ENCODE data around the gene C1R.
"Not testable (repeated sequence)": the region's sequence is repeated elsewhere in the genome, so short reads cannot be mapped to it uniquely, and the experiment has no call there.

C1R gene

DNA sequence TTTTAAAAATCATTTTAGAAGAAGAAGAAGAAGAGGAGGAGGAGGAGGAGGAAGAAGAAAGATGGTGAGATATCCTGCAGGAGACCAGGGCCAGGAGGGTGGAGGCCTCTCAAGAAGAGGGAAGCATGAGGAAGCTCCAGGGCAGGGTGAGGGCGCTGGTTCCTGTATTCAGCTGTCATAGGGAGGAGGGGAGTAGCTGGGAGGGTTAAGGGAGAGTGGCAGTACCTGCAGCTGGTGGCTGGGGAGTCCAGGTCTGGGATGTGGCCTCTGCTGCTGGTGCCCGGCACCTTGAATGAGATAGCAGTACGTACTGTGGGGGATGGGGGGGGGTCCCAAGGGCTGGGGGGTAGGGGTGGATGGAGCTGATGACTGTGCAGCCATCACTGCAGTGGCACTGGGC, 26.6 kb upstream of the C1R start:
- DNase-seq, result no peak

DNA sequence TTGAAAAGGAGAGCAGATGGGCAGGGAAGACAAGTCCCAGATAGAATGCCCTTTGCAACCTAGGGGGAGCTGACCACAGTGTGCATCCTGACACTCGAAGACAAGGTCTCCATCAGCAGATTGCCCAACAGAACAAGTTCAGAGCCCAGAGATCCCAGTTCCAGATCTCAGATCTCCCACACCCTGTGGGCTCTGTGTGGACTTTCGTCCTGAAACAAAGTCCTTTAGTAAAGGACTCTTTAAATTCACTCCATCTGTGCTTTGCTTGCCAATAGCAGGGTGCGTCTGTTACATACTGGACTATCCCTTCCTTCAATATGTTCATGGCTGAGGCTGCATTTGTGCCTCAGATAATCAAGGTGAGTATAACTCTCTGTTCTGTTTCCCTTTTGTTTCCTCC, 25.4 kb upstream of the C1R start:
- no peak for DNase-seq

DNA sequence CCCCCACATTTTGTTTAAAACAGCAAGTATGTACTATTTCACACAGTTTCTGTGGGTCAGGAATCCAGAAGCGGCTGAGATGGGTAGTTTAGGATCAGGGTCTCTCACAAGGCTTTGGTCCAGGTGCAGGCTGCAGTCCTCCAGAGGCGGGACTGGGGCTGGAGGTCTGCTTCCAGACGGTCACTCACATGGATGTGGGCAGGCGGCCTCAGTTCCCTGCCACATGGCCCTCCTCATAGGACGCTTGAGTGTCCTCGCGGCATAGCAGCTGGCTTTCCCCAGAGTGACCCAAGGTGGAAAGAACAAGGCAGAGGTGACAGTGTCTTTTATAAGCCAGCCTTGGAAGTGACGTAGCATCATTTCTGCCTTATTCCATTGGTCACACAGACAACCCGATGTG, 24.7 kb upstream of the C1R start:
- no peak for DNase-seq

DNA sequence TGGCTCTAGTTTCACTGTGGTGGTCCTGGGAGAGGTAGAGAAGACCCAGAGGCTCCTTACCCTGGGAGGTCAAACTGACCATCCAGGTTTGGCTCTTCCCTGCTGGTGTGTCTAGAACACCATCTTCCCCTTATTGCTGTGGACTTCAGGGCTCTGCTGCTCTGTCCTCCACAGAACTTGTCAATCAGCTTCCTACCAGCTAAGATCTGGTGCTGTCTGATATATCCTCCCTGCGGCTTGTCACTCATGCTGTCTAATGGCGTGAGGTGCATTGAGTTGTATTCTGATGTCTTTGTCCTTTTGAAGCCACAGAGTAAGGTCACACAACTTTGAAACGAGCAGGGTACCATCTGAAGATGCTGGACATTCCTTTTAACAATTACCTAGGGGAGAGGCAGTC, 24.0 kb upstream of the C1R start:
- no peak for DNase-seq

DNA sequence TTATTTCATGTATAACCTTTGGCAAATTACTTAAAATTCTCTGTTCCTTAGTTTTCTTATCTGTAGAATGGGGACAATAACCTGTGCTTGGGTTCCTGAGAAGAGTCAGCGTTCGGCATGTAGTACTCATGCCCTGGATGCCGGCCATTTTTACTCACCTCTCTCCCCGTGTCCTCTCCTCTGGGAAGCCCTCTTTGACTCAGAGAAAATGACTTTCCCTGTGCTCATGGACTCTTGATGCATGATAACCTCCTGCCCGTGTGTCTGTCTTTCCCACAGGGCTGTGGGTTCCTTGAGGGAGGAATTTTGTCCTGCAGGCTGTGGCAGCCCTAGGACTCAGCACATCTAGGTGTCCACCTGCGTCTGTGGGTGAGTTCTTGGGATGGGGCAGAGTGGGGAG, 22.6 kb upstream of the C1R start:
- DNase-seq, result no peak

DNA sequence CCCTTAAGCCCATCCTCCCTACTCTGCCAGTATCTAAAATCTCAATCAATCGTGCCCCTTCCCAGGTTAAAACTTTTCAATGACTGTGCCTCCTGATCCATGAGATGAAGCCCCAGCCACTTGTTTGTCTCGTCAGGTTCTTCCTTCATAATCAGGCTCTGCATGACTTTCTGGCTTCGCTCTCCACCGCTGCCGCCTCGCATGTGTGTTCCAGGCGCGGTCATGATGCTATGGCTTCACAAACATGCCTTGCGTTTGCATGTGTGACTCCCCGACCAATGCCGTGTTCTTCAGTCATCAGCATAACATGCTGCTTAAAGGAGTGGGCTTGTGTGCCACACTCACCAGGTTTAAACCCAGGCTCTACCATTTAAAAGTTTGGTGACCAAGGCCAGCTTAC, 21.8 kb upstream of the C1R start:
- DNase-seq, result no peak

DNA sequence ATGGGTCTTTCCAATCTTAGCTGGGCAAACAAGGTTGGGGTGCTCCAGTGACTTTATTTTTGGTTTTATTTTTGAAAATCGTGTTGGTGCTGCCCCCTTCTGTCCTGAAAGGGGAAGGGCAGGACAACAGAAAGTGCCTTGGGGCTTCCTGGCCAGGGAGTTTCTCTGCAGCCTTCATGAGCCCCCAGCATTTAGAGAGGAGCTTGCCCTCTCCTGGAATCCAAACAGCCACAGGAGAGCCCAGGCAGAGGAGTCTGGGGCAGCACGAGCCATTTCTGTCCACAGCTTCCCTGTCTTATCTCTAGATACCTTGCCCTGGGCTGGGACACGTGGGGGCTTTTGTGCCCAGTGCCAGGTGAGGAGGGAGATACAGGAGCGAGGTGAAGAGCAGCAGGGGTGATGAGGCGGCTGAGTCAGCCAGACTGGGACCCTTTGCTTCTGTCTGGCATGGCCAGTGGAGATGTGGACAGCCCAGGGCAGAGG, 21.2 kb upstream of the C1R start:
- peak in 1 of 2 experiments; percentile 39 for DNase-seq

DNA sequence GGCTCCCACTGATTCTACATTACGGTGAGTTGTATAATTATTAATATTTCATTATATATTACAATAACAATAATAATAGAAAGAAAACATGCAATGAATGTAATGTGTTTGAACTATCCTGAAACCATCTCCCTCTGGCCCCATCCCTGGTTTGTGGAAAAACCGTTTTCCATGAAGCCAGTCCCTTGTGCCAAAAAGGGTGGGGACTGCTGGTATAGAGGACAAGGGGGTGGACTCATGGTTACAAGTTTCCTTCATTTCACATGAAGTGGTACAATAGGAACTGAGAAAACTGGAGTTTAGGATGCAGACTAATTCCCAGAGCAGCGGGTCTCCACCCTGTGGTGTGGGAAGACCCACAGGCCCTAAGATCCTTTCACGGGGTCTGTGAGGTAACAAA, 19.8 kb upstream of the C1R start:
- no peak for DNase-seq

DNA sequence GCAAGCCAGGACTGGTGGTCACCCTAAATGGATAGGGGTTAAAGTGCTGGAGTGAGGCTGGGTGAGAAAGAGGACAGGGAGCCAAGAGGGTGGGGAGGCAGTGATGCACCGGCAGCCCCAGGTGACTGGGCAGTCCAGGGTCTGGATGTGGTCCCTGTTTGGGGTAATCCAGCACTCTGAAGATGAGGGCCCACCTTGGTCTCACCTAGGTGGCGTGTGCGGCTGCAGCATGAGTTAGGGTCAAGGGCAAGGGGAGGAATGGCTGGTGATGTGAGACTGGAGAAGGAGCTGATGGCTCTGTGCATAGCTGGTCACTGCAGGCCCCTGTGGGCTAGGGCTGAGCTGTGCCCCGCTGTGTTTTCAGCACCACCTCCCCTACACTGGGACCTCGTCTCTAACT, 18.4 kb upstream of the C1R start:
- no peak for DNase-seq

DNA sequence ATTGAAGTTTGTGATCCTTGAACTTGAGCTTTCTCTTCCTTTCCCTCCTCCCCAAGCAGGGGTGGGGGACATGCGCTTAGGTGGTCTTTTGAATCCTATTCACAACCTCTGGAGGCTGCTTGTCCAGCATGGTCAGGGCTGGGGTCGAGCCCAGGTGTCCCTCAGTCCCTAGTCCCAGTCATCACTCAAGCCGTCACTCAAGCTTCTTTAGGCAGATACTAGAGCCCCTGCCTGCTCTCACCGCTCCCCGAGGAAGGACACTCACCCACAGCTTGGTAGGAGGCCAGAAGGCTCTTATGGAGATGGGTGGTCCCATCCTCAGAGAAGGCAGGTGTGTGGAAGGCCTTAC, 17.3 kb upstream of the C1R start:
- DNase-seq, result no peak

DNA sequence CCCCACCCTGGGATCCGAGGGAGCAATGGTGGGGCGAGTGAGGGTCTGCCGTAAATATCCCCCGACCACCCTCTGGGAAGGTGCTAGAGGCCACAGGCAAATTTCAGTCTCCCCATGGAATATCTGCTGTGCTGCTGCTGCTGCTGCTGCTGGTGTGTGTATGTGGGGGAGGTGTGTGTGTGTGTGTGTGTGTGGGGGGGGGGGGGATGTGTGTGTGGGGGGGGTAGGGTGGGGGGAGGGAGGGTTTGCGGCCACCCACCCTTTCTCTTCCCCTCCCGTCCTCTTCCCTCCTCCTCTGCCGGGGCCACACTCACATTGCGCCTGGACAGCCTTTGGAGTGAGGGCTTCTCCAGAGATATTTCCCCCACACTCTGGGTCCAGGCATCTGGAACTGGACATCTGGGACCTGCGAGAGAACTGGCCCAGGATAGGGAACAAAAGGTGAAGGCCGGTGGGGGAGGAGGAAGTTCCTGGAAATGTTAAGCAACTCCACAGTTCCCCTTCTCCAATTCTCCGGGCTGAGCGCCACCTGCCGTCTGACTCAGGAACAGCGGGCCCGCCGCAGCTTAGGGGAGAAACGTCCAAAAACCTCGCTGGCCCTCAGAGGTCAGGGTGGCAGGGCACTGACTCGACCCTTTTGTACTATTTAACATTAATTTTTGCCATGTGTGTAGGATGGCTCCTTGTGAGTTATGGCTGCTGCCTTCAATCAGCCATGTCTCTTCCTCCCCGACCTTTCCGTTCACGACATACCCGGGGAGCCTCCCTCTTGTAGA, 16.7 kb upstream of the C1R start, which contains the start of gene C1RL:
TSS of gene C1RL (minus strand) at position 419 of the 776 bp plus-strand sequence. CDS start at position 385, 34 bp downstream.
- DNase-seq, result peak; percentile 80 to 88

DNA sequence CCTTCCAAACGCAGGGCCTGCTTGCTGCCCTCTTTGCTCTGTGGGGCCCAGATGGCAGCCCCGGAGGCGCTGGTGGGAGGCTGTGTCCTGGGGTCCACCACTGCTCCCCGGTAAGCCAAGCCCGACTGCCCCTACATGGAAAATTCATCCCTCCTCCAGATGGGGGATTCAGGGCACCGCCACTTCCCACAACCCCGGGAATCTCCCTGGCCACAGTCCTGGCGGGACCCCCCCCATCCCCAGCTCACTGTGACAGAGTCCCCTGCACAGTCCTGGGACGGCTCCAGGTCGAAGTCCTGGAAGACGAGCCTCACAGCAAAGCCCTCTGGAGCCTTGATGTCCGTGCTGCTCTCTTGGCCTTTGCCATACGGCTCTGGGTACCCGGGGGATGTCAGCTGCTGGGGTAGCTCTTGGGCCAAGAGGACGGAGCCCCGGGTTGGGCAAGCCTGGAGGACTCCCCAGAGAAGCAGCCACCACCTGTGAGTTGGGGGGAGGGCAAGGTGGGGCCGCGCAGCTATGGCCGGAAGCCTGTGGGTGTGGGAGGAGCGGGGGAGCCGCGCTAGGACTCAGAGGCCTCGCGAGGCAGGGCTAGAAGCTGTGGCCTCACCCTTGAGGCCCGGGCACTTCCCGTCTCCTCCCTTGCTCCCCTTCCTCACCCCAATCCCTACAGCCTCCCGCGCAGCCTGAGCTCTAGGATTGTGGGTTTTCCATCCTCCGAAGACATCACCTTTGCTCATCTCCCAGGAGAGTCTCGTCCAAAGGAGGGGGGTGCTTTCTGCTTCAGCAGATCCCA, 16.0 kb upstream of the C1R start:
- DNase-seq, result peak; percentile 58 to 80

DNA sequence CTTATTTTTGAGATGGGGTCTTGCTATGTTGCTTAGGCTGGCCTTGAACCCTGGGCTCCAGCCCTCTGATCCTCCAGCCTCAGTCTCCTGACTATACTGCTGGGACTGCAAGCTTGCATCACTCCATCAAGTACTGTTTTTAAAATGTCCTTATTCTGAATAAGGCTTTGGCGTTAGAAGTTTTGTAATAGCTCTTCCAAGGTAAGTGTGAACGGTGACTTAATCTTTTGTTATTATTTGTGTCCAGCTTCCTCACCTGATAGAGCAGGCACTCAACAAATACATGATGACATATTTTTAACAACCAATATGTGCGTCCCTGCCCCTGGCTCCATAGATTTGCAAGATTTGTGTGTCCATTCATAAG, 15.4 kb upstream of the C1R start:
- peak in 1 of 2 experiments; percentile 34 for DNase-seq

DNA sequence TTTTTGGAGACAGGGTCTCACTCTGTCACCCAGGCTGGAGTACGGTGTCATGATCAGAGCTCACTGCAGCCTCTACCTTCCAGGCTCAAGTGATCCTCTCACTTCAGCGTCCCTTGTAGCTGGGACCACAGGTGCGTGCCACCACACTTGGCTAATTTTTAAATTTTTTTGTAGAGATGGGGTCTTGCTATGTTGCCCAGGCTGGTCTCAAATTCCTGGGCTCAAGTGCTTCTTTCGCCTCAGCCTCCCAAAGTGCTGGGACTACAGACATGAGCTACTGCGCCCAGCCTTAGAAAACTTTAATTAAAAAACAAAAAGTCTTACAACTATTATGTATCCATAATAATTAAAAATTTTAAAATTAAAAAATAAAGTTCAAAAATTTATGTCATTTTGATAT, 14.9 kb upstream of the C1R start:
- DNase-seq, result not testable (repeated sequence)

DNA sequence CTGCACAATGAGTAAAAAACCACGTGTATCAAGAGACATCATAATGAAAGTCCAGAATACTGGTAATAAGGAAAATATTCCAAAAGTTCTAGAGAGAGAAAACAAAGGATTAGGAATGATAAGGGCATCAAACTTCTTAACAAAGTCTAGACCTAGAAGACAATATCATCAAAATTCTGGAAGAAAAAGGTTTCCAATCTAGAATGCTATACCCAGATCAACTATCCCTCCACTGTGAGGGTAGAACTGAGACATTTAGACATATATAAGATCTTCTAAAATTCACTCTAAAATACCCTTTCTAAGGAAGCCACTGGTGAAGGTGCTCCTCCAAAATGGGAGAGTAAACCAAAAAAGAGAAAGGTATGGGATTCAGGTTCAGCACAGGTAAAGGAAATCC, 13.8 kb upstream of the C1R start:
- no peak for DNase-seq

DNA sequence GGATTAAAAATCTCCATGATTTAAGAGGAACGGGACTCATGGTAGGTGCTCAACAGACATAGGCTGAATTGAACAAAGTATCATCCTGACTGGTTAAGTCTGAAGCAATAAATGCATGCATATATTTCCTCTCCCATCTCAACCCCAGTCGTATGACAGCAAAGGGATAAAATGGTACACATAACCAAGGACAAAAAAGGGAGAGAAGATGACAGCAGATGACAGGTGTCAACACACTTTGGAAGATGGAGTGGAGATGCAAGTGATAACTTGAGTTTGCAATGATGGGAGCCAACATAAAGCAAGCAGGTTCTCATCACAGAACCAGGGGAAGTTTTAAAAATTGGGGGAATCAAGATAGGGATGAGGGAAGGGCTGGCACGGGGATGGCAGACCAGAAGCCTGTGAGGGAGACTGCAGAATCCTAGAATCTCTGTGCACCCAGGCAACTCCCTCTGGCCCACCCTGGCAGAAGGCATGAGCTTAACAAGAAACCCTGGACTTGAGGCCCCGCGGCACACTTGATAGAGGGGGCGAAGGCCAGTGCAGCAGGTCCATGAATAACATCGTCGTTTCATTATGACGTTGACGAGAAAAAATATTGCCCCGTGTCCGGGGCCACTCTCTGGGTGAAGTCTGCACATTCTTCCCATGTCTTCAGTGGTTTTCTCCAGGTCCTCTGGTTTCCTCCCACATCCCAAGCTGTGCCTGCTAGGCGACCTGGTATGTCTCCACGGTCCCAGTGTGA, 11.8 kb upstream of the C1R start:
- no peak for DNase-seq

DNA sequence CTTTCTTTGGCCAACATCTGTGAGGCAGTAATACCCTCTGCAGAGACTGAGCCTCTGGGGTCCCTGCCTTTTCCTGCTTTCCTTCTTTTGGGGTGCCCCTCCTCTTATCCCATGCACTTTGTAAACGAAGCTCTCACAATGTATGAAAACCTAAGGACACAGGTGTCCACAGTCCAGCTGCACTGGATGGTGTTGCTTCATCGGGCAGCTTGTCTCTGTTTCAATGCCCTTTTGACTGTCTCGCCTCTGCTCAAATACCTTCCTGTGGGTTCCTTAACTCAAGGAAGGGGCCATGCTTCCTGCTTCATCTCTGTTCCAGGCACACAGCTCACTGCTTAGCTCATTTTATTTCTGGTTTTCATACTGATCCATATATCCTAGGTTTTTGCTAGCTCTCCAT, 10.3 kb upstream of the C1R start:
- DNase-seq, result no peak

DNA sequence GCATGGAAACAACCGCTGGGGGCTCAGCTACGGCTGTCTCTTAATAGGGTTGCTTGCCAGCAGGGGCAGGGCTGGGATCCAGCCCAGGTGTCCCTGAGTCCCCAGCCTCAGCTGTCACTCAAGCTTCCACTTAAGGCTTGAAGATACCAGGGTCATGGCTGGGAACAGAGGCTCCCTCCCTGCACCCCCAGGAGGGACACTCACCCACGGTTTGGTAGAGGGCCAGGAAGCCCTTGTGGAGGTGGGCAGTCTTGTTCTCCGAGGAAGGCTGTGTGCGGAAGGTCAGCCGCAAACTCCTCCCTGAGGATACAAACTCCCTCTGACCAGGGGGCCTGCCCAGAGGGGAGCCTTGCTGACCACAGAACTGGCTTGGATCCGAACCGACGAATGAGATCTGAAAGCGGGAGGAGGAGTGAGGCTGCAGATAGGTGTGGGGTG, 9.5 kb upstream of the C1R start:
- no peak for DNase-seq

DNA sequence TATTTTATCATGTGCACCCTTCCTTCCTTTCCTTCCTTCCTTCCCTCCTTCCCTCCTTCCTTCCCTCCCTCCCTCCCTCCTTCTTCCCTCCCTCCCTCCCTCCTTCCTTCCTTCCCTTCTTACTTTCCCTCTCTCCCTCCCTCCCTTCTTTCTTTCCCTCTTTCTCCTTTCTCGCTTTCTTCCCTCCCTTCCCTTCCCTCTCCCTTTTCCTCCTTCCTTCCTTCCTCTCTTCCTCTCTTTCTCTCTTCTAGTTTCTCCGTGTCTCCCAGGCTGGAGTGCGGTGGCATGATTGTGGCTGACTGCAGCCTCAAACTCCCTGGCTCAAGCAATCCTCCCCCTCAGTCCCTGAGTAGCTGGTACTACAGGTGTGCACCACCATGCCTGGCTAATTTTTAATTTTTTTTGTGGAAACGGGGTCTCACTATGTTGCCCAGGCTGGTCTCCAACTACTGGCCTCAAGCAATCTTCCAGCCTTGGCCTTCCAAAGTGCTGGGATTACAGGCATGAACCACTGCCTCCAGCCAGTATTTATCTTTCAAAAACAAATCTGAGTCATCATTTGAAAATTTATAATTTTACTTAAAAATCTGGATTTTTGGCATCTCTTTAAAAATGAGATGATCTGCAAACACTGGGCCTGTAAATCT, 8.9 kb upstream of the C1R start:
- no peak for DNase-seq

DNA sequence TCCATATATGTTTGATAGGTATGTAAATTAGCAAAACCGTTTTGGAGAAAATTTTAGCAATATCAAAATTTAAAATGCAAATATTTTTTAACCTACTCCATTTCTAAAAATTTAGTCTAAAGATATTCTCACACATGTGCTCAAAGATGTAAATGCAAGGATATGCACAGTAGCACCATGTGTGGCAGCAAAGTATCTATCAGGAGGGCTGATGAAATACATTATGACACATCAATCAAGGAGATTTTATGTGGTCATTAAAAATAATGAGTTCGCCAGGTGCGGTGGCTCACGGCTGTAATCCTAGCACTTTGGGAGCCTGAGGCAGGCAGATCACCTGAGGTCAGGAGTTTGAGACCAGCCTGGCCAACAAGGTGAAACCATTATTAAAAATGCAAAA, 8.0 kb upstream of the C1R start:
- no peak for DNase-seq

DNA sequence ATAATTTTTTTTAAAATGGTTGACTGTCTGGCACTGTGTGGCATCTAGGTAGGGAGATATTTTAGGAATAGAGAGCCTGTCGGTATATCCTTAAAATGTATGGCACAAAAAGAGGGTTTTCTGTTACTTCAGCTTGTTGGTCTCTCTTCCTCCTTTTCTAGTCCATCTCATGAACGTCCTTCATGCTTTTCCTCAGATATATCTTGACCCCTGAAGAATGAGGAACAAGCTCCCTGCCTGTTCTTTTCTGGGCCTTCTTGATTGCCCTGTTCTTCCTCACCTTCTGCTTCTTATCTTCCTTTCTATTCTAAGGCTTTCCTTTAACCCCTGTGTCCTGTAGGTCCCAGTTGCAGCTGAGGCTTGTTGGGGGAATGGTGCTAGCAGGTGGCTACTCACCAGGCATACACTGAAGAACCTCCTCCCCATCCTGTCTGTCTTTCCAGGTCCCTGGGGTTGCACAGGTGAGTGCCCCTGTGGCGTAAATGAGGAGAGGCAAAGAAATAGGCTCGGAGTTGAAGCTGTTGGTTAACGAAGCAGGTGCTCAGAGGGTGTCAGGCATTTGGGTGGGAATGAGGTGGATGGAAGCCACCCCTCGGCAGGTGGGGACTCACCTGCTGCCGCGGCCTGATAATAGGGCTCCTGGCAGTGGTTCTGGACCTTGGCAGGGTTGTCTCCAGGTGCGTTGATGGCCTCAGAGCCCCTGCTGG, 7.2 kb upstream of the C1R start:
- no peak for DNase-seq

DNA sequence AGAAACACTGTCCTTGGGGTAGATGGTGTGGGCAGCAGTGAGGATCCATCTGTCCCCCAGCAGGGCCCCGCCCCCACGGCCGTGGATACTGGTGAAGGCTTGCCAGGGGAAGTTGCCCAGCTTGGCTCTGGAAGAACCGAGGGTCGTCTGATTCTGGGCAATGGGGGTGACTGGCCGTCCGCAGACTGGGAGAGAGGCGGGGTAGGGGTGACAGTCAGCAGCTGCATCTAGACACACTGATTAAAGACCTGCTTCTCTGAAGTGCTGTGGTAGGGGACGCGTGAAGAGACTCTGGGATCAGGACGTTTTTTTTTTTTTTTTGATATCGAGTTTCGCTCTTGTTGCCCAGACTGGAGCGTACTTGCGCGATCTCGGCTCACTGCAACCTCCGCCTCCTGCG, 4.7 kb upstream of the C1R start:
- DNase-seq, result no peak

Data from SW 1271 (cell line).